GF-D8 (cell line): ENCODE data around the gene SIRT2.
A peak's percentile ranks its signal among the peaks of the same experiment; 100 is the strongest.
"Not testable (repeated sequence)": the region's sequence is repeated elsewhere in the genome, so short reads cannot be mapped to it uniquely, and the experiment has no call there.

Experiments used
- DNase-seq: peaks from one replicate; lab custom pipeline; 2025; lab: John Stamatoyannopoulos, UW

SIRT2 gene

DNA sequence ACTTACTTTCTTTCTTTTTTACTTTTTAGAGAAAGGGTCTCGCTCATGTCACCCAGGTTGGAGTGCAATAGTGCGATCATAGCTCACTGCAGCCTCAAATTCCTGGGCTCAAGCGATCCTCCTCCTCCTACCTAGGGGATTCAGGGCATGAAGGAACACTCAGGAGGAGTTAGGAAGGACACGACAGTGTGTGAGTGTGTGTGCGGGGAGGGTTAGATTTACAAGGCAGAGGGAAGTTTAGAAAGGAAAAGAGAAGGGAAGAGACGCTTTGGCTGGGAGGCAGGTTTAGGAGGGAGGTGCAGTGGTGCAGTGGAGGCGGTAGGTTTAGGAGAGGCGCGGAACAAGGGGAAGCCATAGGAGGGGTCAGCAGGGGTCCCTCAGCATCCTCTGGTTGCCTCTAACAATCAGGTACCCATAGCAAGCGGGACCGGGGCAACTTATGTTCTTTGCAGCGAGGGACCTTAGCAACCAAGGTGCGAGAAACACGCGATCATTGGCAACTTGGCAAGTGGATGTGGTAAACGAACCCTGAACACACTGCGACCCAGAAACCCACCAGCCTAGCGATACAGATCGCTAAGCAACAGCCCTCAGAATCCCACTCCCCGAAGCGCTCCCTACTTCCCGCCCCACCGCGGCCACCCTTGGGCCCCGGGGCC lies 501 bp downstream of the SIRT2 start:
- no peak for DNase-seq

DNA sequence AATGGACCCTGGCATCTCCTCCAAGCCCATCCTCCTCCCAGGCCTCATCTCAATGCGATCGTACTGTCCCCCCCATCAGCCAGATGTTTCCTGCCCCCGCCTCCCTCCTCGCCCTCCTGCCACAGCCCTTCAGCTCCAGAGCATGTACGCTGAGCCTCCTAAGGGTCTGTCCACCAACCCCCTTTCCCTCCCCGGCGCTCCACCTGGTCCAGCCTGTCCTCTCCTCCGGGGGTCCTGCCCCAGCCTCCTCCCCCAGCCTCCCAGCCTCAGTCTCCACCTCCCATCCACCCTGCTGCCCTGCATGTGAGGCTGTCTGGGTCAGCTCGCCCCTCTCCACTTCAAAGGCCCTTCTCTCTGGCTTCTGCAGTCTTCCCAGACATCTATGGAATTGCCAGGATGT lies 4.5 kb downstream of the SIRT2 start:
- no peak for DNase-seq

DNA sequence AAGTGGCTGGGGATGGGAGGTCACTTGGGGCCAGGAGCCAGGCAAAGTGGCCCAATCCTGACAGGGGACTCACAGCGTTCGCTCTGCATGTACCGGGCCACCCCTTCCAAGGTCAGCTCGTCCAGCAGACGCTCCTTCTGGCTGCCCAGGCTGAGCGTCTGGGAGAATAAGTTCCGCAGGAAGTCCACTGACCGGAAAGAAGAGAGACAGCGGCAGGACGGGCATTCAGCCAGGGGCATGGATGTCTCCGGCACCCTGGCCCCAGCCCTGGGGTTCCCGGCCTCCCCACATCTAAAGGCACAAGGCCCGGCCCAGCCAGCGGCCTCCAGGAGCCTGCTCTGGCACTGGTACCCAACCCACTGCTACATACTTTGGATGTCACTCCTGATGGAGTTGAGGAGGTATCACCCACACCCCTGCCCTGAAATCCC lies 6.1 kb downstream of the SIRT2 start:
- DNase-seq = no peak

DNA sequence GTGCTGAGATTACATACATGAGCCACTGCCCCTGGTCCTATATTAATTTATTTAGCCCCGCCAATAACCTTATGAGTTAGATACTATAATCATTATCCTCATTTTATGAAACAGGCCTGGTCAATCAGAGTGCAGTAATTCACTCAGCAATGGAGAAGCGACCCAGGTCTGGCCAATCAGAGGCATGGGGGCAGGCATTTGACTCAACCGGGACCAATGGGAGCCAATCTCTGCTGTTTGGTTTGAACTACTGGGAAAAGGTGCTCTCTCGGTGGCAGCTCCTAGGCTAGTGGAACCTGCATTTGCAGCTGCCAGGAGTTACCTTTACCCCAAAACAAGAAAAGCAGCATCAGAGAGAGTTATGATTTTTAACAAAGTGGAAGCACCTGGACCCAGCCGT lies 6.6 kb downstream of the SIRT2 start:
- DNase-seq = no peak

DNA sequence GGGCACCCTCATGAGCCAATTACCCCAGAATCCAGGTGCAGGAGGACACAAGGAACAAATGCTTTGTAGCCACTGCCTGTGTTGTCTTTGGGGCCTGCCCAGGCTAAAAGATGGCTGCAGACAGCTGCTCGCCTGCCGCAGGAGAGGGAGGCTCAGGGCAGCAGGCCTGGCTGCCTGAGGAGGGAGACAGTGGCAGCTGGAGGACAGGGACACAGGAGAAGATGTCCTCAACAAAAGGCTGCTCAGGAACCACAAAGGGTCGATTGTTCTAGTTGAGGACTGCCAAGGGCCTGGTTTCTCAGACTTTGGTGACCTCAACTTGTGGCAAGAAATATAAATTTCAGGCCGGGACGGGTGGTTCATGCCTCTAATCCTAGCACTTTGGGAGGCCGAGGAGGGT lies 7.6 kb downstream of the SIRT2 start:
- DNase-seq = no peak

DNA sequence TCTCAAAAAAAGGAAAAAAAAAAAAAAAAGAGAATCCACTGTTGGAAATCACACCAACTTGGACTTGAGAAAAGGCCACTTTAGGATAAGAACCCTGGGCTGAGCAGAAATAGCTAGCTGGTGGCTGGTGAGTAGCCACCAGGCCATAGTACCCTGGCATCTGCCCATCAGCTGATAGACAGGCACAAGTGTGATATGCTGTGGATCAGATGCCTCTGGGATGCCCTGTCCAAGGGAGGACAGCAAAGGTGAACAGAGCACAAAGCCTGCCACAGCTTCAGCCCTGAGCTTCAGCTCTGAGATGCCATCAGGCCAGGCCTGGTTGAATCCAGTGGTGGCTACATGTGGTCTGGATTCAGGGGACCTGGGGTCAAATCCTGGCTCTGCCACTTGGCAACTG lies 8.7 kb downstream of the SIRT2 start:
- DNase-seq = no peak

DNA sequence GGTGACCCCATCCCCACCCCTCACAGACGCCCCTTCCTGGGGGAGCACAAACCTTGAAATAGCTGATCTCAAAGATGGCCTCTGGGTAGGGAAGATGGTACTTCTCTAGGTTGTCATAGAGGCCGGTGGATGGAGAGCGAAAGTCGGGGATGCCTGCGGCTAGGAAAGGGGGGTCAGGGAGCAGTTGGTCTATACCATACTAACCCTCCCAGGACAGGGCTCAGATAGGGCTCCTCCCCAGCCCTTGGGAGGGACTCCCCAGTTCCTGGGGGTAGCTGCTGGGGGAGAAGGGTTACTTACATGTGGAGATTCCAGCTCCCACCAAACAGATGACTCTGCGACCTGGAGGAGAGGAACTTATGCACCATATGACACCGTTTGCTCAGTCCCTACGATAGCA lies 9.6 kb downstream of the SIRT2 start:
- DNase-seq = no peak

DNA sequence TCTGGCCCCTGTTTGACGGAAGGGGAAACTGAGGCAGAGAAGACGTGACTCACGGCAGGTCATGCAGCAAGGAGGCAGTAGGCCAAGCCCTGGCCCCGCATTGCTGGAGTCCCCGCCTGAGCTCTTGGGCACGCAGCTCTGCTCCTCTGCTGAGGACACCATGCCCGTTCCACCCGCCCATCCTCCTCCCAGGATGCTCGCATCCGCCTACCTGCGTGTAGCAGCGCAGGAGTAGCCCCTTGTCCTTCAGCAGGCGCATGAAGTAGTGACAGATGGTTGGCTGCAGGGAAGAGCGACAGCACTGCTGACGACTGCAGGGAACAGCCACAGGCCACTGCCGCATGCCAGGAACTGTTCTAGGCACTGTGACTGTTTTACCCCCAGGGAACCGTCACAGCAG lies 10.5 kb downstream of the SIRT2 start:
- DNase-seq = no peak

DNA sequence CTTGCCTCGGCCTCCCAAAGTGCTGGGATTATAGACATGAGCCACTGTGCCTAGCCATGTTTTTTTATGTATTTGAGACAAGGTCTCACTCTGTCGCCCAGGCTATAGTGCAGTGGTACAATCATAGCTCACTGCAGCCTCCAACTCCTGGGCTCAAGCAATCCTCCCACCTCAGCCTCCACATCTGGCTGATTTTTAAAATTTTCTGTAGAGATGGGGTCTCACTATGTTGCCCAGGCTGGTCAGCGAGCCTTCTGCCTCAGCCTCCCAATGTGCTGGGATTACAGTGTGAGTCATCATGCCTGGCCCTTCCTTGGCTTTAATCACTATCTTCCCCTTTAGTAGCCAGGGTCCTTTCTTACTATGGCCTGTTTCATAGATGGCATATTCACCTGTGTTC lies 14.7 kb downstream of the SIRT2 start:
- DNase-seq = not testable (repeated sequence)

DNA sequence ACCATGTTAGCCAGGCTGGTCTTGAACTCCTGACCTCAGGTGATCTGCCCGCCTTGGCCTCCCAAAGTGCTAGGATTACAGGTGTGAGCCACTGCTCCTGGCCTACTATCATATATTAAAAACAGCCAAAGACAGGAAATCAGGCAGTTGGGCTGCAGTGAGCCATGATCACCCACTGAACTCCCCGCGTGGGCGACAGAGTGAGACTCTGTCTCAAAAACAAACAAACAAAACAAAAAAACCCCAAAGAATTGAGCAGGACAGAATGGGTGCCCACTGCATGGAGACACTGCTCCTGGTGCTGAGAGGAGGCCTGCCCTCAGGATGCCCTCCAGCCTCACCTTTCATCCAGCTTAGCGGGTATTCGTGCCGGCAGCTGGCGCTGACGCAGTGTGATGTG lies 16.1 kb downstream of the SIRT2 start:
- DNase-seq = no peak

DNA sequence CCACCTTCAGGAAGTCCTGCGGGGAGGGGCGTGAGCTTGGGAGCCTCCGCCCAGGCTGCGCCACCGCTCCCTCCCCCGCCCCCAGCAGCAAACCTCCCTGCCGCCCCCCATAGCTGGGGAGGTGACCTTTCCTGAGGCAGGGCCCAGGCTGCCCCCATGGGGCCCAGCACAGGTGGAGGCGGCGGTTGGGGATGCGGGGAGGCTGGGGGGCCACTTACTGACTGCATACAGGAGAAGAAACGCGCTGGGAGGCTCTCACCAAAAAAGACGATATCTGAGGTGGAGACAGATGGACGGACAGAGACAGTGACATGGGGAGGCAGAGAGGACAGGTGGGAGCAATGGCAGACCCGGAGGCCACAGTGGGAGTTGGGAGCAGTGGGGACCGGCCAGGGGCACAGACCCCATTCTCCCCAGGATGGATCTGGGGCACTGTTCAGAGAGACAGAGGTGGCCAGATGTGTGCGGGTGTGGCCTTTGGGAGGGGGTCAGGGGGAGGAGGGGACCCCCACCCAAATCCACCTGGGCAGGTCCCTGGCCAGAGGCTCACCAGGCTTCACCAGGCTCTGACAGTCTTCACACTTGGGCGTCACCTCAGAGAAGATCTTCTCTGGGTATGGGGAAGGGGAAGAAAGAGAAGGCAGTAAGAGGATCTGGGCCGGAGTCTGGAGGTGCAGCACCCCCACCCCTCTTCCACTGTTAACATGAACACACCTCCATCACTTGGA lies 18.4 kb downstream of the SIRT2 start:
- no peak for DNase-seq

DNA sequence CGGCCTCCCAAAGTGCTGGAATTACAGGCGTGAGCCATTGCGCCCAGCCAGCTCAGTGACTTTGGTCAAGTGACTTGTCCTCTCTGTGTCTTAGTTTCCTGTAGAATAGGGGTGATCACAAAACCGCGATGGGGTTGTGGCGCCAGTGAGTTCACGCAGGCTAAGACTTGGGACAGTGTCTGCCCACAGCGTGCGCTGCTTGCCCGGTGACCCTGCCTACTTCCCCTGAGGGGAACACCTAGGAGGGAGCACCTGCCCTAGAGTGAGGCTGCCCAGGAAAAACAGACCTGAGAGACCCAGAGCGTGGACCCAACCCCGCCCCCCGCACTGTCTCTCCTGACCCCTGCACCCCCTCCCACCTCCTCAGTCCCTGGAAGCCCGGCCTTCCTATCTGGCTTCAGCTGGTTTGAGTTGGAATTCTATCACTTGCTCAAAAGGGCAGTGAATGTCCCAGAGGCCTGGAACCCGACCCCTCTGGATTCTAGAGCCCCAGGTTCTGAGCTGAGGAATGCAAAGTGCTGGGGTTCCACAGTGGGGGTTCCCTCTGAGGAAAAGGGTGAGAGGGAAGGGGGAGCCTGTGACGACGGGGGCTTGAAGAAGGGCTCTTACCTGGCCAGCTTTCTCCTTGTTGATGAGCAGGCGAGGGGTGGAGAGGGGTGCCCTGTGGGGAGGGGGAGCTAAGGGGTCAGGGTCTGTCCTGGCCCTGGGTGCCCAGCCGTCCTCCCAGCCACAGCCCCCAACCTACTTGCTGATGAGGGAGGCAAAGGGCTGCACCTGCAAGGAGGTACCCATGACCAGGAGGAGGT lies 19.1 kb downstream of the SIRT2 start:
- no peak for DNase-seq

DNA sequence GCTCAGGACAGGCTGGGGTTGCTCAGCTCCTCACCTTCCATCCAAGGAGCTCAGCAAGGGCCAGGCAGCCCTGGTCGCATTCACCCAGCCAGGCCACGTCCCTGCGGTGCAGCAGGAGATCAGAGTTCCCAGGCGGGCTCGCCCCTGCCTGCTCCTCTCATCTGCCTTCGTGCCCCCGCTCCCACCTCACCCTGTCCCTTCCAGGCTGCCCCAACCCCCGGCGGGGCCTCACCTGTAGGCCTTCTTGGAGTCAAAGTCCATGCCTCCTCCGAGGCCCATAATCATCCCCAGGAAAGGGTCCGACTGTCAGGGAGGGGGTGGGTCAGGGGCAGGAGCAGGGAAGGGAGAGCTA lies 20.0 kb downstream of the SIRT2 start:
- DNase-seq = no peak

DNA sequence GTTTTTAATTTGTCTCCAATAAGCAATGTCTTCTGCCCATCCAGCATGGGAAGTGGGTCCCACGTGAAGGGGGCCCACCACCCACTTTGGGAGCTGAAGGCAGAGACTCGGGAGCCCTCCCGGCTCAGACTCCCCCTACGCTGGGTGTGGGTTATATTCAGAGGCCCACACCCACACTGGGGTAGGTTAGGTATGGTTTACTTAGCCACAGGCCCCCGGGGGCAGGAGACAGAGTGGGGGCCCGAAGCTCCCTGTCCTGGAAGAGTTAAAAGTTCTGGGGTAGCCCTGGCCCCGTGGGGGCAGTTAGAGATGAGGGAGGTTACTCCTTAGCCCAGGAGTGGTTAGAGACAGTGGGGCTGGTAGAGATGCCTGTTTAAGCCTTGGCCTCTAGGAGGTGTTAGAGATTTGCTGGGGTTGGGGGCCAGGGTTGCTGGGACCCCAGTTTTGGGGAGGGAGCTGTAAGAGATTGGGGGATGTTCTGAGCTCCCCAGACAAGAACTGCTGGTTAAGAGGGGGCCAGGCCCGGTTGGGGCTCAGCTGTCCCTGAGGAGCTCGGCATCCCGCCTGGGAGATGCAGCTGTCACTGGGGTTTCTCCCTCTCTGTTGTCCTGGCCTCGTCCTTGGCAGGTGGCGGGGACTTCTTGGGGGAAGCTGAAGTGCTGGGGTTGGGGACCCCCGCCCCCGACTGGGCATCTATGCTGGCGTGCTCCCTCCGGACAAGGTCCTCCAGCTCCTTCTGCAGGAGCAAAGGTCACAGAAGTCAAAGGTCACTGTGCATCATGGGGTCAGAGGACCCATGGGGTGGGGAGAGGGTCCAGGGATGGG lies 20.6 kb downstream of the SIRT2 start:
- DNase-seq = no peak

DNA sequence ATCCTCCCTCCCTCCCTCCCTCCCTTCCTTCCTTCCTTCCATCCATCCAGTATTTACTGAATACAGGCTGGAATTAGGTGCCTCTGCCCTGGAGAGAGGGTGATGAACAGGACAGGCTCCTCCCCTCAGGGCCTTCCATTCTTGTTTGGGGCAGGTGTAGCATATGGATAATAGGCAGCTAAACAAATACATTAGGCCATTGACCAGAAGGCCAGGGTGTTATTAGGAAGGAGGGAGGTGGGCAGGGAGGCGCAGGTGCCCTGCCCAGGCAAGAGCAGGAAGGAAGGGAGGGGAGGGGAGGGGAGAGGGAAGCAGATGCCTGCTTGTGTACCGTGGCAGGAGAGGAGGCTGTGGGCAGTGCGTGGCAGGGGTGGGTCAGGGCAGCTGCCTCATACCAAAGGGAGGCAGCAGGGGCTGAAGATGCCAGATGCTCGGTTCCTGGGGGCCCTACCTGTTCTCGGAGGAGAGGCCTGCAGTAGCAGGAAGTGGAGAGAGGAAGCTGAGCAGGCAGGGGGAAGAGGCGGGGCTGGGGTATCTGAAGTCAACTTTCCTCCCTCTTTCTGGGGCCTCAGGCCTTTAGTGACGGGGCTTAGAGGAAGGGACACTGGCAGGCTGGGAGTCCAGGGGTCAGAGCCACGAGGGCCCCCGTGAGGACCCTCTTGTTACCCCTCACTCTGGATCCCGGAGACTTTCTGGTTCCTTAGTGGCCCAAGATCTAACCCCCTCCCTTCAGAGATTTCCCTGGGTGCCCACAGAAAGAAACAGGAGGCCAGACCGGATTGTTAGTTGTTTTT lies 21.4 kb downstream of the SIRT2 start, which contains the start of gene RINL:
Gene RINL, minus strand, starts transcription at position 495 of the 794 bp plus-strand sequence. CDS start 1,533 bp downstream, outside the sequence.
- DNase-seq = peak; percentile 48

DNA sequence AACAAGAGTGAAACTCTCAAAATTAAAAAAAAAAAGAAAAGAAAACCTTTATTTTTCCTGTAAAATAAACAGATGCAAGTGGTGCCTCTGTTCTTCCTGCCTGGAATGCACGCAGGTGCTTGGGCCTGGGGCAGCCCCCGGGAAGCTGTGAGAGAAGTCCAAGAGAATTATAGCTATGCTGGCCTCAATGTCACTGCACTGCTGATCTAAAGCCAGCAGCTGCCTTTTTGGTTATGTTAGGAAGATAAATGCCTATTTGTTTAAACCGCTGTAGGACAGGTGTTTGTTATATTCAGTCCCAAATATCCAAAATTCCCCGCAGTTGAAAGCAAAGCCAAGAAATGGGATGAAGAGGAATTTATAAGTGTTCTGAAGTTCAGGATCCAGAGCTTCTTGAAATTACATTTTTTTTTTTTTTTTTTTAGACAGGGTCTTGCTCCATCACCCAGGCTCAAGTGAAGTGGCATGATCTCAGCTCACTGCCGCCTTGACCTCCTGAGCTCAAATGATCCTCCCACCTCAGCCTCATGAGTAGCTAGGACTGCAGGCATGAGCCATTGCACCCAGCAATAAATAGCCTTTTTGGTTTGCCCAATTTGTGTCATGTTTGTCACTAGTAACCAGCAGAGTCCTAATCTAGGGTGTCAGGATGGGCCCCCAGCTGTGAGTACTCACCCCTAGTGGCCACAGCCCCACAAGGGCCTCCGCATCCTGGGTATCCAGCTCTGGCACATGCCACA lies 23.6 kb downstream of the SIRT2 start:
- DNase-seq = no peak

DNA sequence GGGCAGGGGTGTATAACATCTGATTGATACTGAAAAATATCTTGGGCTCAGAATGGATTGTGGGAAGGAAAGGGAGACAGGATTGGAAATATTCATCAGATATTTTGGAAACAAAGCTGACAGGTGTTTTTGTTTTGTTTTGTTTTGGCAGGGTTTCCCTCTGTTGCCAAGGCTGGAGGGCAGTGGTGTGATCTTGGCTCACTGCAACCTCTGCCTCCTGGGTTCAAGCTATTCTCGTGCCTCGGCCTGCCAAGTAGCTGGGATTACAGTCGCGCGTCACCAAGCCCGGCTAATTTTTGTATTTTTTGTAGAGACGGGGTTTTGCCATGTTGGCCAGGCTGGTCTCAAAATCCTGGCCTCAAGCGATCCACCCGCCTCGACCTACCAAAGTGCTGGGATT lies 26.0 kb downstream of the SIRT2 start:
- not testable (repeated sequence) for DNase-seq

DNA sequence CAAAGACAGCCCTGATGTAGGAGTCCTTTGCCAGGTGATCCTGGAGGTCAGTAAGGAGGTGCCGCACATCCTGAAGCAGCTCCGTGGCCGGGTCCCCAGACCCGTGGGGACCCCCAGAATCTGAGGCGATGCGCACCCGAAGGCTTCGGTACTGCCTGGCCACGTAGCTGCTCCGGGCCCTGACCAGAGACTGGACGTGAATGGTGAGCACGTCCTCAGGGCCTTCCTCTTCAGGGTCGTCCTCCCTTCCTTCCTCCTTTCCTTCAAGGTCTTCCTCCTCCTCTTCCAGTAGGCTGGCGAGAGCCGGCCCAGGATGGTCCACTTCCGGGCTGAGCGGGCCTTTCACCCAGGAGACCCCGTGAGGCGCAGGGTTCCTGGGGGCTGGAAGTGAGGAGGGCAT lies 28.8 kb downstream of the SIRT2 start:
- no peak for DNase-seq

DNA sequence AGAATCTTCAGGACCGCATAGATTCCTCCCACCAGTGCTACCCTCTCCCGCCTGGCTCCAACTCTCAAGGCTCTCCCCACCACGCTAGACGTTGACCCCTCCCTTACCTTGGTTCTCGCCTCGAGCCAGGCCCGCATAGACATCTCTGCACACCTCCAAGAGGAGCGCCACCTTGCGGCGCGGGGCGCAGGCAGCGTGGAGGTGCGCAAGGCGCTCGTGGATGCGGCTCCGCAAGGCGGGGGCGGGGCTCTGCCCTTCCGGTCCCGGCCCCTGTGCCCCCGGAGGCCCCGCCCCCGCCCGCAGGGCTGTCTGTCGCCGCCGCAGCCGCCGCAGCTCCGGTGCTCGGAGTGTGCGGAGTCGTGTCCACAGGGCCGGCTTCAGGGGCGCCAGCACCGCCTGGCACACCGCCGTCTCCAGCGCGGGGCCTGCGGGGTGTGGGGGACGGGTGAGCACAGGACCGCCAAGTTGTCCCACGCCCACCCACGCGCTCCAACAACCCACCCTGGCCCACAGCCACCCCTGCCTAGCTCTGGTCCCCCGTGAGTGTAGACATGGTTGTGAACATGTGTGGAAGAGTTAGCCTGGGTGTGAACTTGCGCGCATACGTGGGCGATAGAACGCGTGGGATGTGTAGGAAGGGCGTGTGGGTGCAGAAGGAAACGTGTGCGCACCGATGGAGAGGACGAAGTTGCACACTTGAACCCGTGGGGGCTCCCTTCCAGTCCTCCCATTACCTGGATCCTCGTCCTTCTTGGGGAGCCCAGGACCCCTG lies 29.4 kb downstream of the SIRT2 start:
- no peak for DNase-seq
